ENCODE data around the gene ARRDC5.
A peak's percentile ranks its signal among the peaks of the same experiment; 100 is the strongest.

ARRDC5 gene

DNA sequence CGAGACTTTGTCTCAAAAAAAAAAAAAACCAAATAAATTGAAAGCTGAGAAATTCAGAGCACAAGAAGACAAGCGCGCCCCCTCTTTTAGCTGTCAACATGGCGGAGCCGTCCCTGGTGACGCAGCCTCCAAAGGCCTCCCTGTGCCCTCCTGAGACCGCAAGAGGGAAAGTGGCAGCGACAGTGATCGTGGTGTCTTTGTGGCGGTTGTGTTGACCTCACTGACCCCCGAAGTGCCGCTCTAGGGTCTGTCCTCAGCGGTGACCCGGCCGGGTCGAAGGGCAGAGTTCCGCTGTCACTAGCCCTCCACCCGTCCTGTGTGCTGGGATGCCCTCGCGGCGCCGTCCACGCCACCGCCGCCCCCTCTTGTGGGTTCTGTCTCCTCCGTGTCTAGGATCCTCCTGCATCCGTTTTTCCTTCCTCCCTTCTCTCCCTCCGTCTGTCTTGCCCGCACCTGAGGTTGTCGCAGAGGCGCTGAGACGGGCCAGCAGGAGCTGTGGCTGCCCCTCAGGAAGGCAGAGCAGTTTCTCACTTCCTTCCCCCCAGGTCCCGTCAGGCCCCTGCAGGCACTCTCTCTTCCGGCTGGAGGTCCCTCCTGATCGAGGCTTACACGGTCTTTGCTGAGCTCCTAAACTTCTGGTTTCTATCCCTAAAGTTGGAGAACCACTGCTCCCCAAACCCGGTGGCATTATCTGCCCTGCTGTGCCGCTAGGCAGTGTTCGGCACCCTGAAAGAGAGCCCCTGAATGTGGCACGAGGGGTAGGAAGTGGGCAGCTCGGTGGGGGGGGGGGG is 13.8 kb upstream of the ARRDC5 start:
- DNase-seq (ENCODE audit: low read depth), result no peak
- TF ChIP-seq, protein P1, sequence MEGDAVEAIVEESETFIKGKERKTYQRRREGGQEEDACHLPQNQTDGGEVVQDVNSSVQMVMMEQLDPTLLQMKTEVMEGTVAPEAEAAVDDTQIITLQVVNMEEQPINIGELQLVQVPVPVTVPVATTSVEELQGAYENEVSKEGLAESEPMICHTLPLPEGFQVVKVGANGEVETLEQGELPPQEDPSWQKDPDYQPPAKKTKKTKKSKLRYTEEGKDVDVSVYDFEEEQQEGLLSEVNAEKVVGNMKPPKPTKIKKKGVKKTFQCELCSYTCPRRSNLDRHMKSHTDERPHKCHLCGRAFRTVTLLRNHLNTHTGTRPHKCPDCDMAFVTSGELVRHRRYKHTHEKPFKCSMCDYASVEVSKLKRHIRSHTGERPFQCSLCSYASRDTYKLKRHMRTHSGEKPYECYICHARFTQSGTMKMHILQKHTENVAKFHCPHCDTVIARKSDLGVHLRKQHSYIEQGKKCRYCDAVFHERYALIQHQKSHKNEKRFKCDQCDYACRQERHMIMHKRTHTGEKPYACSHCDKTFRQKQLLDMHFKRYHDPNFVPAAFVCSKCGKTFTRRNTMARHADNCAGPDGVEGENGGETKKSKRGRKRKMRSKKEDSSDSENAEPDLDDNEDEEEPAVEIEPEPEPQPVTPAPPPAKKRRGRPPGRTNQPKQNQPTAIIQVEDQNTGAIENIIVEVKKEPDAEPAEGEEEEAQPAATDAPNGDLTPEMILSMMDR (IDR thresholded peaks at IDR 0.05; ENCODE audit: control insufficient read depth, insufficient read depth, low read depth, low read length, missing control alignments), result no peak
- H3K4me3 ChIP-seq (ENCODE audit: control insufficient read depth, low read depth, low read length), result no peak overlapping the region

DNA sequence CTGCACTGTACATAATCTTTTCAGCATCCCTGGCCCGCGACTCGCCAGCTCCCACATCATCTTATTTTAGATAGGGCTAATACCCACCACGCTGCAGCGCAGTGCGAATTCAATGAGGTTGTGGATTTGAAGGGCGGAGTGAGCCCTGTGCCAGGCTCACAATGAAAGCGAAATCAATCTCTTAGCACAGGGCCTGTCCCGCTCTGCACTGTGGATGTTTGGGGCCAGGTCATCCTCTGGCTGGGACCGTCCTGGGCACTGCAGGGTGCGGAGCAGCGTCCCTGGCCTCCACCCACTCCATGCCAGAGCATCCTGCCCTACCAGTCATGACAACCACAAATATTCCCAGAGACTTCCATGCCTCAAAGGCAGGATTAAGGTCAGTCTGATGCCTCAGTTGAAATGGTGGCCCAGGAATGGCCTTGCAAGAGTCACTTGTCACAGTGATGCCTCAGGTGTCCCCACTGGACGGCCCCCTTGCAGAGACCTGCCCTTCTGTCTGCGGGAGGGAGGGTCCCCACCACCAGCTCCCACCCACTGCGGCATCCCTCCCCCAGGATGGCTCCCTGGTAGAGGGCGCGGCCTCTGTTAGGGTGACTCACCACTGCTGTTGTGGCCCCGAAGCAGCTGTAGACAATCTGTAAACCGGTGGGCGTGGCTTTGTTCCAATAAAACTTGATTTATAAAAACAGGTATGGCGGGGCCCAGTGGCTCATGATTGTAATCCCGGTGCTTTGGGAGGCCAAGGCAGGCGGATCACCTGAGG is 12.2 kb upstream of the ARRDC5 start:
- TF ChIP-seq, protein P1 (IDR thresholded peaks at IDR 0.05; ENCODE audit: control insufficient read depth, insufficient read depth, low read depth, low read length, missing control alignments), result no peak
- DNase-seq (ENCODE audit: low read depth), result peak; percentile 45
- H3K4me3 ChIP-seq (ENCODE audit: control insufficient read depth, low read depth, low read length), result no peak overlapping the region

DNA sequence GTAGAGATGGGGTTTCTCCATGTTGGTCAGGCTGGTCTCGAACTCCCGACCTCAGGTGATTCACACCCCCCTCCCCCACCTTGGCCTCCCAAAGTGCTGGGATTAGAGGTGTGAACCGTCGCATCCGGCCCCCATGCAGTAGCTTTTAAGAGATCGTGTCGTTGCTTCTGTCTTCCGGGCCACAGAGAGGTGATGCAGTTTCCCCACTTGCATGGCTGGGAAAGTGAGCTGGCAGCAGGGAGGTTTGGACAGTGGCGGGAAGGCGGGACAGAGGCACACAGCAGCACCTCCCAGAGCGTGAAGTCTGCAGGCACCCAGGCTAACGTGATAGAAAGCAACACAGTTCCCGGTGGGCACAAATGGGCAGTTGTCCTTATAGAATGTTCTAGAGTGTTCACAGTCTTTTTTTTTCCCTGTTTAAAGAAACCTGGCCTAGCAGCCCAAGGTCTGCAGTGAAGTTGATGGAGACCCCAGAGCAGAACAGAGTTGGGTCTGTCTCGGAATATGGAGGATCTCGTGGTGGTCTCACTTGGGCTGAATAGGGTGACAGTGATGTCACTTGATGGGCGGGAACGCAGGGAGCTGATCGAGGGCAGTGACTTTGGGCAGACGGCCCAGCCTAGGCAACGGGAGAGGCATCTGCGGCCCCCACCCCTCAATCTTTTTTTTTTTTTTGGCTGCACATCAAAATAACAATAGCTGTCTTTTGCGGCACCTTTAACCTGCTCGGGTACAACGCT is 11.5 kb upstream of the ARRDC5 start:
- H3K4me3 ChIP-seq (ENCODE audit: control insufficient read depth, low read depth, low read length), result no peak overlapping the region
- DNase-seq (ENCODE audit: low read depth), result no peak
- TF ChIP-seq, protein P1 (IDR thresholded peaks at IDR 0.05; ENCODE audit: control insufficient read depth, insufficient read depth, low read depth, low read length, missing control alignments), result no peak

DNA sequence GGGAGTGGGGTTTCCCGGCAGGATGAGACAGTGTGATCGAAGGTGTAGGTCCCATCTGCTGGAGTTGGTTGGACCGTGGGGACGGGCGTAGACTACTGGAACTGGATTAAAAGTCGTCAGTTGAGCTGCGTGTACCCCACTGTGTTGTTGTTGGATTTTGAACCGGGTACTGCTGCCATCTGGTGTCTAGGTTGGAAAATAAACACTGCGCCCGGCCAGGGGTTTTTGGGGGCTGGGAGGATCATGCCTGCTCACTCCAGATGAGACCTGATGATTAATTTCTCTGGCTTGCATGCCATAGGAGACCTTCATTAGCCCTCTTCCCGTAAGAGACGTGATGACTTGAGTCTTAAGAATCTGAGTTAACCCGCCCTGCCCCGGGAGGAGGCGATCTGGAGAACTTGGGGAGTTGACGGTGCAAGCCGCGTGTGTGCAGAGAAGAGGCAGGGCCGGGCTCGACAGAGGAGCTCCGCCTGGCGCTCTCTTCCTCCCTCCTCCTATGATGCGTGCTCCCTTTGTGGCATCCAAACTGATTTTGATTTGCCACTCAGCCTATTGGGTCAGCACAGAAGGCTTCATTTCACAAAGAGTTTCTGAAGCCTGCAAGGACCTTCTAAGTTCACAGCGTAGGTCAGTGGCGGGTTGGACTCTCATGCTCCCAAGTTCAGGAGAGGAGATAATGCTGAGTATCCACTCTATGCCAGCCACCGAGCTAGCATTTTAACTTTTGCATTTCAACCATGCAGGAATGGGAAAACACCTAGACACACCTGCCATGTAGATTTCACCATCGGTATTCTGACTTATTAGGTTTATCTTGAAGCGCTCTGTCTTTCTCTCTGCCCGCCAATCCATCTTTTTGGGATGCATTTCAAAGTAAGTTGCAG is 9.3 kb upstream of the ARRDC5 start:
- TF ChIP-seq, protein P1 (IDR thresholded peaks at IDR 0.05; ENCODE audit: control insufficient read depth, insufficient read depth, low read depth, low read length, missing control alignments), result peak; percentile 76
- peak; percentile 100 for DNase-seq (ENCODE audit: low read depth)
- peak overlapping the region; percentile 54 for H3K4me3 ChIP-seq (ENCODE audit: control insufficient read depth, low read depth, low read length)

DNA sequence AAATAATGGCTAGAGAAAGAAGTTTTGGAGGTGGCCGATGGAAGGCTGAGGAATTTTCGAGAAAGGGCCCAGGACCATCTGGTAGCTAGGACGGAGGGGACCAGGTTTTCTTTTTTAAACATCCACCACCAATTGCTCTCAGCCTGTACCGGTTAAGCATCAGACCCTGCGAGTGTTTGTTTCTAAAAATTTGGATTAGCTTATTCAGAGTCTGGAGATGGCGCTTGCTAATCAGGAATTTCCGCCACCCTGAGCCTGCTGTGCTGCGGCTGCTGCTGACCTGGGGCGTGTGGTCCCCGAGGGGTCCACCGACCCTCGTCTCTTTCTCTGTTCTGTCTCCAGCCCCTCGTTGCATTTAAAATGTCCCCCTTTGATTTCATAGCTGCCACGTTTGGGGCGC is 8.6 kb upstream of the ARRDC5 start:
- TF ChIP-seq, protein P1 (IDR thresholded peaks at IDR 0.05; ENCODE audit: control insufficient read depth, insufficient read depth, low read depth, low read length, missing control alignments), result no peak
- no peak for DNase-seq (ENCODE audit: low read depth)

More for the DNA sequence above, 8.6 kb upstream of the ARRDC5 start:
- H3K4me3 ChIP-seq (ENCODE audit: control insufficient read depth, low read depth, low read length), result peak overlapping the region; percentile 54
